ENCODE results near the gene CCN6.
A peak's percentile ranks its signal among the peaks of the same experiment; 100 is the strongest.
"Not testable (repeated sequence)": the region's sequence is repeated elsewhere in the genome, so short reads cannot be mapped to it uniquely, and the experiment has no call there.

Gene CCN6

DNA sequence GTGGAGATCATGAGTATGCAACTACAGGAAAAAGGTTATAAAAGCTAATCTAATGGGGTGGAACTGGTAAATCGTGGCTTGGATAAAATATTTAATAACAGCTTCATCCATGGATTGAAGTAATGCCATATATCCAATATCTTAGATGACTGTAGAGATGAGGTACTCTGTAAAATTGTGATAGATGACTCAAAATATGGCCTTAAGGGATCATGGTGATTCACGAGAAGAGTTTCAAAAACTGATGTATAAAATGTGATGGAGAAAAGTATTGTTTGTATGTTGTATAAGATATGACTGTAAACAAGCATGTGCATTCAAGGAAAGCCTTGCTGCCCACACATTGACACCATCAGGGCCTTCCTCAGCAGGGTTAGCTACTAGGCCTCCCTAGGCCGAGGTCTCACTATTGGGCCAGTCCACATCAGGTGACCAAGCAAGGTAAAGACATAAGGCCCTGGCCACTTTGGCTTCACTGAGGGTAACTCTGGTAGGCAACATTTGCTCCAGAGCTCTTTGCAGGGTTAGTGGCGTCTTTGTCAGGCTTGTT lies 17.7 kb upstream of the CCN6 start:
- Mint-ChIP-seq H3K4me1 (ENCODE audit: low read depth) (peaks cover 4% of the 10 kb centered on the region), H3K4me3 (no peak overlapping the region), H3K9me3 (no peaks in the 10 kb centered on the region), H3K36me3 (ENCODE audit: low read depth) (no peaks in the 10 kb centered on the region), H3K27ac (no peak overlapping the region), H3K27me3 (peaks cover 4% of the 10 kb centered on the region)
- intact Hi-C loops (cut with micrococcal nuclease) = no loop called here

DNA sequence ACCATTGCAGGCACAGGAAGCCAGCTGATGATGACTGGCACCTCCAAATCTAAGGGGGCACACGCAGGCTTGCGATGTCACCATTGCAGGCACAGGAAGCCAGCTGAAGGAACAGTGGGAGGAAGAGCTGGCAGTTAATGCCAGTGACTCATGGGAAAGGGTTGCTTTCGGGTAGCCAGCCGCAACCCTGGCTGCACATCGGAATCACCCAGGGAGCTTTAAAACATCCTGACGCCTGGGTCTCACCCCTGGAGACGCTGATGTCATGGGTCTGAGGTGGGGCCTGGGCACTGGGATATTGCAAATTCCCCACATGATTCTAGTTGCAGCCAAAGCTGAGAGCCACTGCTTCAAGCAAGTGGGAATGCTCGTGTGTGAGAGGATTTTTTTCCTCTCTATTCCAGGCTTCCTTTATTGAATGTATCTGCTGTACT lies 16.1 kb upstream of the CCN6 start:
- intact Hi-C loops (cut with micrococcal nuclease) = no loop called here
- Mint-ChIP-seq H3K27me3 (no peaks in the 10 kb centered on the region), H3K27ac (no peak overlapping the region), H3K4me1 (ENCODE audit: low read depth) (peaks cover 10% of the 10 kb centered on the region), H3K9me3 (no peaks in the 10 kb centered on the region), H3K4me3 (no peak overlapping the region), H3K36me3 (ENCODE audit: low read depth) (no peaks in the 10 kb centered on the region)

DNA sequence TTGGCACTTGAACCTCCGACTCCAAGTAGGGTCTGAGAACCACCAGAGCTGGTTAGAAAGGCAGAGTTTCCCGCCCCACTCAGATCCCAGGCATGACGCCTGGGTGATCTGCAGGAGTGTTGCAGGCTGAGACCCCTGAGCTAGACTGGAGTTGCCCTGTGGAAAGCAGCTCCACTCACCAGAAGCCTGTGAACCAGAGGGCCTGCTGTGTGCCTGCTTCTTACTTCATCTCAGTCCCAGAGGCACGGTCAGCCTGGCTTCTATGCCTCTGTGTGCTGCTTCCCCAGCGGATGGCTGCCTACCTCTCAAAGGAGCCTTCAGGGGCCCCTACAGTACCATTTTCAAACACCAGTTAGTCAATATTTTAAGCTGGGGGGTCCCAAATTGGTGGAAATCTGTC lies 15.6 kb upstream of the CCN6 start:
- no peaks in the 10 kb centered on the region for H3K9me3 Mint-ChIP-seq
- H3K4me1 Mint-ChIP-seq (ENCODE audit: low read depth) = peaks cover 10% of the 10 kb centered on the region
- H3K27ac Mint-ChIP-seq = no peak overlapping the region
- no peaks in the 10 kb centered on the region for H3K27me3 Mint-ChIP-seq
- H3K4me3 Mint-ChIP-seq = no peak overlapping the region
- intact Hi-C loops (cut with micrococcal nuclease) = no loop called here
- H3K36me3 Mint-ChIP-seq (ENCODE audit: low read depth) = no peaks in the 10 kb centered on the region

DNA sequence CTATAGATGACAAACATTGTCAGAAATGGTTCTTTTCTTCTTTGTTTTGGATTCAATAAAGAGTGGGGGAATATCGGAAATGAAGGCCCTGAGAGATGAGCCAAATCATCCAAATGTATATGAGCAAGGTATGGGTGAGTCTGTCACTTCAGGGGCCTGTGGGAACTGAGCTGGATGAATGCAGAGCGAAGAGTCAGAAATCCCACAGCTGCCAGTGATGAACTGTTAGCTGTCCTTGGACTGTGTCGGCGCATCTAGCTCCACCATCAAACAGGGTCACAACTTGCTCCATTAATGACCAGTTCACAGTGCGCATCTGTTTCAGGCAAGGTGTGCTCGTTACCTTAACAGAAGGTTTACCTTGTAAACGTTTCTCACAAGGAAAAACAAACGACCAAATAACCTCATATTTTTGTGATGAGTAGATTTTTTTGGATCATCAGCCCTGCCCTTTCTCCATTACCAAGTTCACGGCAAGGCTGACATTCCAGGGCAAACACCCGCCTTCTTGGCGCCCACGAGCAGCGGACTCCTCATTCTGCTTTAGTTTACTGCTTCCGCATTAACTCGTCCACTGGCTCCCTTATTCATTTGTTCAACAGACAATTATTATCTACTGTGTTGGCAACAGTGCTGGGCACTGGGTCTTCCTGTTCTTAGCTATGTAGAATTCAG lies 15.0 kb upstream of the CCN6 start:
- intact Hi-C loops (cut with micrococcal nuclease) = no loop called here
- Mint-ChIP-seq H3K4me3 (no peak overlapping the region), H3K27ac (no peak overlapping the region), H3K9me3 (no peaks in the 10 kb centered on the region), H3K4me1 (ENCODE audit: low read depth) (peaks cover 10% of the 10 kb centered on the region), H3K27me3 (no peaks in the 10 kb centered on the region), H3K36me3 (ENCODE audit: low read depth) (no peaks in the 10 kb centered on the region)

DNA sequence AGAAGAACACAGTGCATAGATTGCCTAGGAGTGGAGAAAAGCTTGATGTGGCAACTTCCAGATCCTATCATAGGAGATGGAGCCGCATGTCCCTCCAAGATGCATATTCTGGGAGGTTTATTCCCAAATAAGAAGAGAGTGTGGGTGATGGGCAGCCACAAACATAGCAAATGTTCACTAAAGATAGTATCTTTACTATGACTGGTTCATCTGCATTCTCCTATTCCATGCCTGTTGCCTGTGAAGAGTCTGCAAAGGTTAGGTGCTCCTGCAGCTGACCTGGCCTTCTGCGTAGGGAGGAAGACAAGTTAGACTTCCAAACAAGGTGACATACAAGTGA lies 14.5 kb upstream of the CCN6 start:
- H3K27ac Mint-ChIP-seq = no peak overlapping the region
- no peaks in the 10 kb centered on the region for H3K9me3 Mint-ChIP-seq
- H3K27me3 Mint-ChIP-seq = no peaks in the 10 kb centered on the region
- intact Hi-C loops (cut with micrococcal nuclease) = no loop called here
- H3K36me3 Mint-ChIP-seq (ENCODE audit: low read depth) = no peaks in the 10 kb centered on the region
- H3K4me1 Mint-ChIP-seq (ENCODE audit: low read depth) = peaks cover 10% of the 10 kb centered on the region
- H3K4me3 Mint-ChIP-seq = no peak overlapping the region

DNA sequence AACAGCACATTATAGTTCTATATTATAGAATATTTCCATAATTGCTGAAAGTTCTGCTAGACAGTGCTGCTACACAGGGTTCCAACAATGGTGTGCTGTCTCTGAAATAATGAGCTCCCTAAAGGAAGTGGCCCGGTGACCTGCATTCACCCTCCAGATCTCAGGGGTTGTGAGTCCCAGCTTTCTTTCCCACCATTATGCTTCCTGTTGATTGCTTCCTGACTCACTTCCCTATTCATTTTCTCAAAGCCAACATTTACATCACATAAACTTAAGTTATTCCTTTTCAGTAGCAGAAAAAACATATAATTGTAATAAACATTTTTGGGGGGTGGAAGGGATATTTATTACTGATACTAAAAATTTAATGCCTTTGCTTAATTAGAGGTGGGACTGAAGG lies 12.9 kb upstream of the CCN6 start:
- no peak overlapping the region for H3K4me3 Mint-ChIP-seq
- intact Hi-C loops (cut with micrococcal nuclease) = loop anchor here (5.0 to 10.0 kb wide), 3 partner anchors 44 to 786 kb away; partner anchors contain the start of gene REV3L
- H3K36me3 Mint-ChIP-seq (ENCODE audit: low read depth) = no peaks in the 10 kb centered on the region
- H3K27me3 Mint-ChIP-seq = no peaks in the 10 kb centered on the region
- H3K9me3 Mint-ChIP-seq = no peaks in the 10 kb centered on the region
- H3K27ac Mint-ChIP-seq = no peak overlapping the region
- H3K4me1 Mint-ChIP-seq (ENCODE audit: low read depth) = peaks cover 10% of the 10 kb centered on the region

DNA sequence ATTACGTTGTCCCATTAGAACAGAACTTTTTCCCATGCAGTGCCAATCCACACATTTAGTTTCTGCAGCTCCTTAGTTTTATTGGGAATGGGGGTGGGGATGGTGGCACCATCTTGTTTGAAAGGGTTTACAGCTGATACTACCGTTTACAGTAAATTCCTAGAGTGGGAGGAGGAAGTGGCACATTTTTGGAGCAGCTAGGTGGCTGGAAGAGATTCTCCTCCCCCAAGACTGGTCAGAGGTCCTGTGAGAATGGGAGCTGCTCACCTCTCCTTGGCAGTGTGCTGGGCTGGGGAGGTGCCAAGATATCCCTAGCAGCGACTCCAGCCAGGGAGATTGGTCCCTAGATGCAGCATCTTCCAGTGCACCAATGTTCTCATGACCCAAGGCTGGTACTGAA lies 12.4 kb upstream of the CCN6 start:
- Mint-ChIP-seq H3K4me3 (no peak overlapping the region), H3K4me1 (ENCODE audit: low read depth) (peaks cover 10% of the 10 kb centered on the region), H3K9me3 (no peaks in the 10 kb centered on the region), H3K27ac (no peak overlapping the region), H3K27me3 (no peaks in the 10 kb centered on the region), H3K36me3 (ENCODE audit: low read depth) (no peaks in the 10 kb centered on the region)
- intact Hi-C loops (cut with micrococcal nuclease) = loop anchor here (5.0 to 10.0 kb wide), 3 partner anchors 44 to 787 kb away; partner anchors contain the start of gene REV3L

DNA sequence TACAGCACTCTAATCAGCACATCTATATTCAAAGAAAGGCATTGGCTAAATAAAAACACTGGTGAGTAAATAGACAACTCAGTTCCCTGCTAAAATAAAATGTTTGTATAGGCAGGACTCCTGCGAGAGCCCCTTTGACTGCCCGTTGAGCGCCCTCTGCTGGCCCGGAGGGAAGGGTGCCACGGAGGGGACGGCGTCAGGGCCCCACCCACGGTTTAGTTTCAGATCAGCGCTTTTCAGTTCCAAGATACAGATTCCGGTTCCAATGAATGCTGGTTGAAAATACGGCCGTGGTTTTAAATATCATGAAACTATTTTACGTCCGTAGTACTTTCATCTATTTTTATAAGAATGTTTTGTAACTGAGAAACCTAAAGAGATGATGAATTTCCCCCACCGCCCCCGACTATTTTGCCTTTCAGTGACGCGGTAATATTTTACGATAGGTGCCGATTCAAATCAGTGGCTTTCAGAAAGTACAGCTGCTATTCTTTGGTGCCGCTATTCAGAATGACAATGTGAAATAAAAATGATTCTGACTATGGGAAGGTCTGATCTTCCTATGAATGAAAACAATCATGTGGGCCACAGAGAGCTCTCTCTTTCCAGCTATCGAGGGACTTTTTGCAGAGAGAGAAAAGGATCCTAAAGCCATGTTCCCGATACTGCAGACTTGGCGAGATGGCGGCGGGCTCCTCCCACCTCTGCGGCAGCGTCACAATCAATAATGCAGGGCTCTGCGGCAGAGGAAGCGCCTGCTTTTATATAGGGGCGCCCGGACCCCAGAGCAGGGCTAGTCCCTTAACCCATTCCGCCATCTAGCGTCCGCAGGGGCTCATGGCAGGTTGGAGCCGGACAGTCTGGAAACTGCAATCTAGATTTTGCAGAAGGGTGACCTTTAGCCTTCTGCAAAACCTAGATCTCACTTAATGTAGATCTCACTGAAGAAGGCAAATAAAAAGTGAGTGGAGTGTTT lies 10.6 kb upstream of the CCN6 start:
- Mint-ChIP-seq H3K27me3 (no peaks in the 10 kb centered on the region), H3K27ac (peak overlapping the region; percentile 92), H3K36me3 (ENCODE audit: low read depth) (no peaks in the 10 kb centered on the region), H3K4me1 (ENCODE audit: low read depth) (peaks cover 10% of the 10 kb centered on the region), H3K9me3 (no peaks in the 10 kb centered on the region), H3K4me3 (peak overlapping the region; percentile 76)
- intact Hi-C loops (cut with micrococcal nuclease) = loop anchor here (1.0 to 10.0 kb wide), 4 partner anchors 46 to 789 kb away; partner anchors contain the start of gene REV3L

DNA sequence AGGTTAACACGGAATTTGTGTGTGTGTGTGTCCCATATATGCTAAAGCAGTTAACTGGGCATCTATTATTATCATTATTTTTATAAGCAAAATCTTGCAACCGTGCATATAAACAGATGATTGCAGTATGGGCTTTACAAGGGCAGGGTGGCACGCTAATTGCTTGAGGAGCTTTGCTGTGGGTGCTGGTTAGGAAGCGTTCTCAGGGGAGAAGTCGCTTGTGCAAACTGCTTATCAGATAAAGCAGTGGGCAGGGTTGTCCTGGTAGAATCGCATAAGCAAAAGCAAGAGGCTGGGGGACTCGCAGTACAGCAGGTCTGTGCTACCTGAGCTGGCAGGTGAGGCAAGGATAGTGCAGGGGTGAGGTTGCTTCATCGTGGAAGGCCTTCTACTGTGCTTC lies 9.7 kb upstream of the CCN6 start:
- intact Hi-C loops (cut with micrococcal nuclease) = loop anchor here (5.0 to 10.0 kb wide), 3 partner anchors 47 to 789 kb away; partner anchors contain the start of gene REV3L
- H3K9me3 Mint-ChIP-seq = no peaks in the 10 kb centered on the region
- H3K27ac Mint-ChIP-seq = no peak overlapping the region
- no peak overlapping the region for H3K4me3 Mint-ChIP-seq
- no peaks in the 10 kb centered on the region for H3K36me3 Mint-ChIP-seq (ENCODE audit: low read depth)
- H3K4me1 Mint-ChIP-seq (ENCODE audit: low read depth) = peaks cover 14% of the 10 kb centered on the region
- H3K27me3 Mint-ChIP-seq = no peaks in the 10 kb centered on the region

DNA sequence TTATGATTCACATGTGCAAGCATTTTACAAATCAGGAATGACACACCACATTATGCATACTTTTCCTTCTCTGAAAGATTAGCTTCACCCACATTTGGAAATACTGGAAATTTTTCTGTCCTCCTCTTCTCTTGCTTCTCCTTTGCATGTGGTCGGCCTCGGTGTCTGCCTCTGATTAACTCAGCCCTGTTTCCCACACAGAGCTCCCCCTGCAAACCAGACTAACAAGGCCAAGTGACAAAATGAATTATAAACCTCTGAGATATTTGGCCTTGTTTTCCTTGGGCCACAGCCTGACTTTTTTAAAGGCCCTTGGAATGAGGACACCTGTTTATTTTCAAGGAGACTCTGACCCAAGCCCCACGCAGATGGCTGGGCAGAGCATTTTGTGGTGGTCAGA lies 9.0 kb upstream of the CCN6 start:
- H3K4me3 Mint-ChIP-seq = no peak overlapping the region
- intact Hi-C loops (cut with micrococcal nuclease) = loop anchor here (5.0 to 10.0 kb wide), 3 partner anchors 48 to 790 kb away; partner anchors contain the start of gene REV3L
- no peaks in the 10 kb centered on the region for H3K36me3 Mint-ChIP-seq (ENCODE audit: low read depth)
- no peak overlapping the region for H3K27ac Mint-ChIP-seq
- H3K9me3 Mint-ChIP-seq = no peaks in the 10 kb centered on the region
- no peaks in the 10 kb centered on the region for H3K27me3 Mint-ChIP-seq
- H3K4me1 Mint-ChIP-seq (ENCODE audit: low read depth) = peaks cover 15% of the 10 kb centered on the region

DNA sequence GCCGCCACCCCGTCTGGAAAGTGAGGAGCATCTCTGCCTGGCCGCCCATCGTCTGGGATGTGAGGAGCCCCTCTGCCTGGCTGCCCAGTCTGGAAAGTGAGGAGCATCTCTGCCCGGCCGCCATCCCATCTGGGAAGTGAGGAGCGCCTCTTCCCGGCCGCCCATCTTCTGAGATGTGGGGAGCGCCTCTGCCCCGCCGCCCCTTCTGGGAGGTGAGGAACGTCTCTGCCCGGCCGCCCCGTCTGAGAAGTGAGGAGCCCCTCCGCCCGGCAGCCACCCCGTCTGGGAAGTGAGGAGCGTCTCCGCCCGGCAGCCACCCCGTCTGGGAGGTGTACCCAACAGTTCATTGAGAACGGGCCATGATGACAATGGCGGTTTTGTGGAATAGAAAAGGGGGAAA lies 6.4 kb upstream of the CCN6 start:
- H3K27ac Mint-ChIP-seq; H3K9me3 Mint-ChIP-seq; H3K27me3 Mint-ChIP-seq; H3K4me3 Mint-ChIP-seq; H3K36me3 Mint-ChIP-seq (ENCODE audit: low read depth); H3K4me1 Mint-ChIP-seq (ENCODE audit: low read depth): not testable (repeated sequence)
- intact Hi-C loops (cut with micrococcal nuclease) = loop anchor here (10.0 kb wide), 1 partner anchor 793 kb away; a partner anchor contains a TSS

DNA sequence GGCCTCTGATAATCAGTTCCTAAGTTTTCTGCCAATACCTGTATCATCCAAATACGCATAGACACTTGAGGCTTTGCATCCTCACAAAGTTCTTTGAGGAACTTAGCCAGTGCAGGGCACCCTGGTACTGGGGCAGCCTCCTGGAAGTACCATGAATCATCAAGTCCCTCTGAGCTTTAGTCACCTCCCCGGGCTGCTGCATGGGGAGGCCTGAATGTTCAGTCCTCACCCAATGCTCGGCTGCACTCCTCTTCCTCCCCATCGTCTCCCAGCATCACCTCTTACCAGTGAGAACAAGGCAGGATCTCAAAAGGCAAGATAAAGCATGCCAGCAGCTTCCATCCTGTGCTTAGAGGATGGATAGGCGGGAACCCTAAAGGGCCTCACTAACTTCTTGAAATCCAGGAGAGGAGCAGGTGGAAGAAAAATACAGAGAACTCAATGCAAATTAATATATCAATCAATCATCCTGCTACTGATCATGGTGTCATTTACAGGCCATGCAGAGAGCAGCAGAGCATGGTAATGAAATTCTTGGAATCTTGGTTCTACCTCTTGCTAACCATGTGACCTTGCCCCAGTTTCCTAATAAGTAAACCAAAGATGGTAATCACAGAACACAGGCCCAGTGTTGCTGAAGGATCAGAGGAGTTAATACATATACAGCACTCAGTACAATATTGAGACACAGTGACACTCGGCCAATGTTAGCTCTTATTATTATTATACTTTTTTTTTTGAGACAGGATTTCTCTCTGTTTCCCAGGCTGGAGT lies 4.7 kb upstream of the CCN6 start:
- H3K4me3 Mint-ChIP-seq = no peak overlapping the region
- H3K9me3 Mint-ChIP-seq = no peaks in the 10 kb centered on the region
- H3K4me1 Mint-ChIP-seq (ENCODE audit: low read depth) = peaks cover 10% of the 10 kb centered on the region
- H3K27ac Mint-ChIP-seq = no peak overlapping the region
- no peaks in the 10 kb centered on the region for H3K27me3 Mint-ChIP-seq
- intact Hi-C loops (cut with micrococcal nuclease) = loop anchor here (10.0 kb wide), 1 partner anchor 794 kb away; a partner anchor contains a TSS
- H3K36me3 Mint-ChIP-seq (ENCODE audit: low read depth) = no peaks in the 10 kb centered on the region

DNA sequence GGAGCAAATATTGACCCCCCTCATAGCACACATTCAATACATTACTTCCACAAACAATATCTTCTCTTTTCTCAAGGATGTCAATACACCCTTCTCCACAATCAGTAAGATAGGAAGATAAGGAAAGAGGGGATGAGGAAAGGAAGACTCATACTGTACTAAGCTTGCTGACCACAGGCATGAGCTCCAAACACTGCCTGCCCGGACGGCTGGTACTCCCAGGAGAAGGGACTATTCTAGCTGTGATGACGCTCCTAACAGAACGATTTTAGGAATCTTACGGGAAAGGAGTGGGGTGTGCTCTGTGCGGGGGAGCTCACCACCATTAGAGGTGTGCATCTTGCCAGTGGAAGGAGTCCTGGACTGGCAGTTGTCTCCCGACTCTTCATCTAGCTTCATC lies 3.9 kb upstream of the CCN6 start:
- H3K27ac Mint-ChIP-seq = no peak overlapping the region
- H3K27me3 Mint-ChIP-seq = no peaks in the 10 kb centered on the region
- intact Hi-C loops (cut with micrococcal nuclease) = loop anchor here (10.0 kb wide), 1 partner anchor 795 kb away; a partner anchor contains a TSS
- no peaks in the 10 kb centered on the region for H3K36me3 Mint-ChIP-seq (ENCODE audit: low read depth)
- H3K9me3 Mint-ChIP-seq = no peaks in the 10 kb centered on the region
- no peak overlapping the region for H3K4me3 Mint-ChIP-seq
- peaks cover 17% of the 10 kb centered on the region for H3K4me1 Mint-ChIP-seq (ENCODE audit: low read depth)
